GM13976 (cell line): ENCODE results near the gene TFCP2L1.

ENCODE experiments used
- DNase-seq: peaks from one replicate; pipeline ENCODE4 v3.0.0; 2012; ENCODE audit warnings: low spot score
- in situ Hi-C: fragments of 300-500 bp; cut with MboI; formaldehyde crosslinking; loops from one replicate; pipeline ENCODE4 v1.12.0; 2022; ENCODE audit warnings: low sequenced_read_pairs, mixed read lengths, inconsistent platforms; ENCODE audit not compliant: unreplicated experiment
- TF ChIP-seq, protein P1 (sequence below): IDR thresholded peaks from 2 replicates; pipeline ENCODE4 v1.5.1; 2012; ENCODE audit warnings: borderline replicate concordance, mild to moderate bottlenecking; ENCODE audit not compliant: insufficient read depth; ENCODE audit errors: extremely low read depth, missing control alignments, control extremely low read depth

TFCP2L1 gene

GRCh38 chr2:121195036-121195435, 90.0 kb downstream of the TFCP2L1 start:
- DNase-seq, result no peak
- TF ChIP-seq, protein P1, sequence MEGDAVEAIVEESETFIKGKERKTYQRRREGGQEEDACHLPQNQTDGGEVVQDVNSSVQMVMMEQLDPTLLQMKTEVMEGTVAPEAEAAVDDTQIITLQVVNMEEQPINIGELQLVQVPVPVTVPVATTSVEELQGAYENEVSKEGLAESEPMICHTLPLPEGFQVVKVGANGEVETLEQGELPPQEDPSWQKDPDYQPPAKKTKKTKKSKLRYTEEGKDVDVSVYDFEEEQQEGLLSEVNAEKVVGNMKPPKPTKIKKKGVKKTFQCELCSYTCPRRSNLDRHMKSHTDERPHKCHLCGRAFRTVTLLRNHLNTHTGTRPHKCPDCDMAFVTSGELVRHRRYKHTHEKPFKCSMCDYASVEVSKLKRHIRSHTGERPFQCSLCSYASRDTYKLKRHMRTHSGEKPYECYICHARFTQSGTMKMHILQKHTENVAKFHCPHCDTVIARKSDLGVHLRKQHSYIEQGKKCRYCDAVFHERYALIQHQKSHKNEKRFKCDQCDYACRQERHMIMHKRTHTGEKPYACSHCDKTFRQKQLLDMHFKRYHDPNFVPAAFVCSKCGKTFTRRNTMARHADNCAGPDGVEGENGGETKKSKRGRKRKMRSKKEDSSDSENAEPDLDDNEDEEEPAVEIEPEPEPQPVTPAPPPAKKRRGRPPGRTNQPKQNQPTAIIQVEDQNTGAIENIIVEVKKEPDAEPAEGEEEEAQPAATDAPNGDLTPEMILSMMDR, result no peak
- in situ Hi-C loops, result no loop called here

GRCh38 chr2:121194626-121195025, 90.4 kb downstream of the TFCP2L1 start:
- TF ChIP-seq, protein P1, result no peak
- in situ Hi-C loops, result no loop called here
- no peak for DNase-seq

DNA sequence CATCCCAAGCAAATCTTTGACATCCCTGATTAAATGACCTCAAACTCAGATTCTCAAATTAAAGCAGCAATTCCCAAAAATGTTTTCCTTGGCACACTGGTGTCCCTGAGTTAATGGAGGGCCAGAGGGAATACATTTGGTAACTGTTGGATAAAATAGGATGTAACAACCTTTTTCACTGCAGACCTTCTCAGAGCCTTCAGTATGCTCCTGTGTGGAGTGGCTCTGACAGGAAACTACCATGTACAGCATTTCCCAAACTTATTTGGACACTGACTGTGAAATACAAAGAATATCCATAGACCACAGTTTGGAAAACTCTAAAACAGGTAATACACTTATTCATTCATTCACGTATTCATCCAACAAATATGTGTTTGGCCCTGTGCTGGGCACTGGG, 91.8 kb downstream of the TFCP2L1 start:
- DNase-seq, result no peak
- in situ Hi-C loops, result no loop called here
- TF ChIP-seq, protein P1, result no peak

DNA sequence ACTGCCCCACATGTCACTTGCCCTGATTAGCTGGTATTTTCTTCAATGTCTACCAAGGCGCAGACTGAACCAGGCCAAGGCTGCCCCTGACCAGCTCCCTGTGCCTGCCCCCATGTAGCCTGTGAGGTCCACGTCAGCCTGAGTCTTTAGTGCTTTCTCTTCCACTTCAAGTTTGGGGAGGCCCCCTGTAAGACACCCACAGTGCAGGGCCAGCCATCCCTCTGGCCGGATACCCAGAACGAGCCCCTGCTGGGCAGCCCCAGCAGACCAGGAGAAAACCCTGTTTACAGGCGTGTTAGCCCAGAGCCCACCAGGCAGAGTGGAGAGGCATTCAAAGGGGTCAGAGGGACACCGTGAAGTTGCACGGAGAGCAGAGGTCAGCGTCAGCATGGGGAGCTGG, 92.4 kb downstream of the TFCP2L1 start:
- TF ChIP-seq, protein P1, result no peak
- no peak for DNase-seq
- in situ Hi-C loops, result no loop called here

DNA sequence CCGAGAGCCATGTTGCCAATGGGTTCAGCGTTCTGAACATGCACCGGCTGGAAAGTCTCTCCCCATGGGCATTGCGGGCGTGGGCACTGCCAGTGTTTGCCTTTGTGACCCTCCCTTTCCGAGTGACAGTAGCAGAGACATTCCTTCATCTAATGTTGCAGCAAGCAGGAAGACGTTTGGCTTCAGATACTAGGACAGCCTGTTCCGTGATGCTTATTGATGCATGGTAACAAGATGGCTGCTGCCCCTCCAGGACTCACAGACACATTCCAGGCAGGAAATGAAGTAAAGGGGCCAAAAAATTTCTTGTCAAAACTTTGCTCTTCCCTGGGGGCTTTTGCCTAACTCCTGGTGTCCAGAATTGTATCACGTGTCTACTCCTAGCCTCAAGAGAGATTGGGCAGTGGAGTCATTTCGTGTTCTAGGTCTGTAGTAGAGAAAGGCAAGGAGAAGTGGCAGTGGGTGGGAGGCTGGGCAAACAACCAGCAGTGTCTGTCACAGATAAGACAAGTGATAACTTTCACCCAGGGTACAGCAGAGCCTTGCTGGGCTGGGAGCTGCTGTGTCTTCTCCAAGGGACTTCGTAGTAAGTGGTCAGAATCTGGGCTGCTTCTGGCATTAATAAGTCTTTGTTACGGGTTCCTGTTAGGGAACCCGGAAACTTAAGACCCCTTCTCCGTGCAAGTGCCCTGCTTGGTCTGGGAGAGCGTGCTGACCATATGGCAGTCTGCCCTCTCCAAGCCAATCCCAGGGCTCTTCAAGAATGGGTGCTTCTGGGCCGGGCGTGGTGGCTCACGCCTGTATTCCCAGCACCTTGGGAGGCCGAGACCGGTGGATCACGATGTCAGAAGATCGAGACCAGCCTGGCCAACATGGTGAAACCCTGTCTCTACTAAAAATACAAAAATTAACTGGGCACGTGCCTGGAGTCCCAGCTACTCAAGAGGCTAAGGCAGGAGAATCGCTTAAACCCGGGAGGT, 93.5 kb downstream of the TFCP2L1 start:
- in situ Hi-C loops, result no loop called here
- DNase-seq, result no peak
- TF ChIP-seq, protein P1, result no peak

DNA sequence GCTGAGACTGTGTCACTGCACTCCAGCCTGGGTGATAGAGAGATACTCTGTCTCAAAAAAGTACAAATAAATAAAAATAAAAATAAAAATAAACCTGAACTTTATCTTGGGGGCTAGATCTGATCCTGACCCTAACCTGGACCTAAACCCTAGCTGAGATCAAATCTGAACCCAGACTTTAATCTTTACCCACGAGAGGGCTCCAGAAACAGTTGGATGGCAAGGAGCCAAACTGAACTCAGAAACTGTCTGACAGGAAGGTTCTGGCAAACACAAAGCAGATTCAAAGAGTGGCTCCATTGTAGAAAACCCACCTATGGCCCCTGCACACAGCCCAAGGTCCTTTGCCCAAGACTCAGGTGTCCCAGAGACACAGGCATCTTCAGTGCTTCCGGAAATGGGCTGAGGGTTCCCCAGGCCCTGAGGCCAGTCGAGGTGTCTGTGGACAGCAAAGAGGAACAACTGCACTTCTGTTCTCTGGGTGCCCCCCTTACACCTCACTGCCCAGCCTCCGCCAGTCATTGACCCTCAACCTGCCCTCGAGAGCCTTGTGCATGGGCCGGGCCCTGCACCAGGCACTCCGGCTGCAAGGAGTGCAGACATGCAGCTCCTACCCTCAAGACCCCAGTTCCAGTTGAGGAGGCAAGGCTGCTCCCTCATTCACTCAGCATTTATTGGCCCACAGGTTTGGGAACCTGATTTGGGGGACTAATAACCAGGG, 95.2 kb downstream of the TFCP2L1 start:
- in situ Hi-C loops, result no loop called here
- TF ChIP-seq, protein P1, result no peak
- DNase-seq, result no peak
